SU-DHL-6 (cell line): ENCODE measurements around the gene PARP8.

ENCODE experiments used
- H2AFZ ChIP-seq: fragments of 200-600 bp; sonication (generic); 2 replicates; pipeline ENCODE4 v1.6.1; 2014; ENCODE audit warnings: low read depth, mild to moderate bottlenecking, moderate library complexity, mixed read lengths, antibody characterized with exemption, low read length; ENCODE audit not compliant: severe bottlenecking
- H3F3A ChIP-seq: fragments of 200-600 bp; shearing (Covaris generic); 2 replicates; pipeline ENCODE4 v1.6.0; 2016; ENCODE audit warnings: antibody characterized with exemption, mild to moderate bottlenecking; ENCODE audit not compliant: insufficient read depth
- H3K27ac ChIP-seq: fragments of 200-600 bp; sonication (generic); 2 replicates; pipeline ENCODE4 v1.5.1; 2016; ENCODE audit warnings: low read depth, mild to moderate bottlenecking, low read length, moderate library complexity, mixed read lengths
- H3K27me3 ChIP-seq: fragments of 200-600 bp; sonication (generic), shearing (Covaris generic); 2 replicates; pipeline ENCODE4 v1.6.0; 2014; ENCODE audit warnings: mild to moderate bottlenecking, low read length
- H3K36me3 ChIP-seq: fragments of 200-600 bp; sonication (generic); 2 replicates; pipeline ENCODE4 v1.6.1; 2014; ENCODE audit warnings: mild to moderate bottlenecking, low read length, mixed read lengths
- H3K4me2 ChIP-seq: fragments of 300-600, 200-600 bp; shearing (Covaris generic), sonication (generic); 2 replicates; pipeline ENCODE4 v1.6.0; 2014; ENCODE audit warnings: low read length, low read depth, mild to moderate bottlenecking; ENCODE audit not compliant: poor library complexity, severe bottlenecking
- H3K4me3 ChIP-seq: fragments of 200-600 bp; sonication (generic); 2 replicates; pipeline ENCODE4 v1.5.1; 2014; ENCODE audit warnings: antibody characterized with exemption, low read length, mild to moderate bottlenecking, mixed read lengths; ENCODE audit not compliant: insufficient read depth, poor library complexity, severe bottlenecking
- H3K79me2 ChIP-seq: fragments of 200-600 bp; sonication (generic); 2 replicates; pipeline ENCODE4 v1.6.1; 2014; ENCODE audit warnings: mild to moderate bottlenecking, low read length, moderate library complexity; ENCODE audit not compliant: insufficient read depth
- H3K9ac ChIP-seq: fragments of 200-600 bp; sonication (generic); 2 replicates; pipeline ENCODE4 v1.7.0; 2014; ENCODE audit warnings: mild to moderate bottlenecking, low read length
- H3K9me2 ChIP-seq: fragments of 200-600 bp; sonication (generic); replicated peaks from 2 replicates; pipeline ENCODE4 v1.6.1; 2014; ENCODE audit warnings: low read length; ENCODE audit not compliant: insufficient read depth
- H3K9me3 ChIP-seq: fragments of 200-600 bp; sonication (generic); 2 replicates; pipeline ENCODE4 v1.6.1; 2014; ENCODE audit warnings: low read length, mixed read lengths; ENCODE audit not compliant: insufficient read depth
- H4K20me1 ChIP-seq: fragments of 200-600 bp; sonication (generic); 2 replicates; pipeline ENCODE4 v1.6.1; 2014; ENCODE audit warnings: low read depth, mild to moderate bottlenecking, antibody characterized with exemption, low read length, moderate library complexity, mixed read lengths
- EZH2phosphoT487 ChIP-seq: fragments of 200-600 bp; sonication (generic), shearing (Covaris generic); conservative IDR thresholded peaks from 2 replicates; pipeline ENCODE4 v1.6.1; 2018; ENCODE audit warnings: mild to moderate bottlenecking, antibody characterized with exemption, low read length, moderate library complexity, mixed read lengths
- TF ChIP-seq, protein P1 (sequence below): fragments of 200-600 bp; sonication (generic); IDR thresholded peaks from one replicate; pipeline ENCODE4 v1.5.1; 2017; ENCODE audit warnings: antibody characterized with exemption, mild to moderate bottlenecking, low read length, moderate library complexity; ENCODE audit not compliant: insufficient read depth, poor library complexity, severe bottlenecking

The PARP8 gene

DNA sequence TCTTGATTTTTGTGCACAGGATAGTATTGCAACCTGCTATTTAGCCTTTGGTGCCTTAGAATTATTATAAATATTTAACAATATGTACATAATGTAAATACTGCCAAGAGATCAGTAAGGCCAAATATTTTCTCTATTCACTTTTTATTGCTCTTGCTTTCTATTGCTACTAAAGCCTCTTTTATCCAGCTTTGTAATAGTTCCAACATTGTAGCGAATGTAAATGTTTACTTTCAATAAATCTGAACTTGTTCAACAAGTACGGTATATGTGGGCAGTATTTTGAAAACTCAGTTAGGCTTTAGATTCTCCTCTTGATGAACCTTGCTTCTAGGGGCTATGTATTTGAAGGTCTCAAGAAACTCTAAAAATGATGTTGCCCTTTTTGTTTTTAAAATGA, 179.8 kb downstream of the PARP8 start:
- Histone ChIP-seq H3K4me3 (no peak overlapping the region), H3K36me3 (no peaks in the 10 kb centered on the region), H3K9me2 (no peaks in the 10 kb centered on the region), H2AFZ (no peak overlapping the region), H3K9me3 (no peaks in the 10 kb centered on the region), H3K9ac (no peak overlapping the region), H3F3A (no peaks in the 10 kb centered on the region), H3K4me2 (no peak overlapping the region), H3K79me2 (no peaks in the 10 kb centered on the region), H3K27ac (no peak overlapping the region), H4K20me1 (no peaks in the 10 kb centered on the region), H3K27me3 (no peaks in the 10 kb centered on the region)
- TF ChIP-seq, protein P1, sequence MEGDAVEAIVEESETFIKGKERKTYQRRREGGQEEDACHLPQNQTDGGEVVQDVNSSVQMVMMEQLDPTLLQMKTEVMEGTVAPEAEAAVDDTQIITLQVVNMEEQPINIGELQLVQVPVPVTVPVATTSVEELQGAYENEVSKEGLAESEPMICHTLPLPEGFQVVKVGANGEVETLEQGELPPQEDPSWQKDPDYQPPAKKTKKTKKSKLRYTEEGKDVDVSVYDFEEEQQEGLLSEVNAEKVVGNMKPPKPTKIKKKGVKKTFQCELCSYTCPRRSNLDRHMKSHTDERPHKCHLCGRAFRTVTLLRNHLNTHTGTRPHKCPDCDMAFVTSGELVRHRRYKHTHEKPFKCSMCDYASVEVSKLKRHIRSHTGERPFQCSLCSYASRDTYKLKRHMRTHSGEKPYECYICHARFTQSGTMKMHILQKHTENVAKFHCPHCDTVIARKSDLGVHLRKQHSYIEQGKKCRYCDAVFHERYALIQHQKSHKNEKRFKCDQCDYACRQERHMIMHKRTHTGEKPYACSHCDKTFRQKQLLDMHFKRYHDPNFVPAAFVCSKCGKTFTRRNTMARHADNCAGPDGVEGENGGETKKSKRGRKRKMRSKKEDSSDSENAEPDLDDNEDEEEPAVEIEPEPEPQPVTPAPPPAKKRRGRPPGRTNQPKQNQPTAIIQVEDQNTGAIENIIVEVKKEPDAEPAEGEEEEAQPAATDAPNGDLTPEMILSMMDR: no peak
- no peak for TF ChIP-seq EZH2phosphoT487

DNA sequence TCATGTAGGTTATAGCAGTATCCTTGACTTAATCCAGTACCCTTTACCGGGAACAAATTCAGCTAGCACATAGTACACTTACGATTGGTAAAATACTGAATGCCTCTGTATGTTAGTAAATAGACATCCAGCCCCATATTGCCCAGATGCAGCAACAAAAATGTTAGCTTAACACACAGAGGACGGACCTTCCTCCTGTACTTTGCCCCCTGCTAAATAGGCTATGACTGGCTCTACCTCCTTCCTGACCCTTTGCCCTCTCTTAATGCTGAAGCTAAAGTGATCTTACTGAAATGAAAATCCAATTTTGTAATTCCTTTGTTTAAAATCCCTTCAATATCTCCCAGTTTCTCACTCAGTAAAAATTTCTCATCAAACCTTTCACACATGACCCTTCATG, 183.1 kb downstream of the PARP8 start:
- Histone ChIP-seq H3K9me3 (no peaks in the 10 kb centered on the region), H3F3A (no peaks in the 10 kb centered on the region), H3K27ac (no peak overlapping the region), H2AFZ (no peak overlapping the region), H4K20me1 (no peaks in the 10 kb centered on the region), H3K27me3 (no peaks in the 10 kb centered on the region), H3K4me3 (no peak overlapping the region), H3K79me2 (no peaks in the 10 kb centered on the region), H3K36me3 (no peaks in the 10 kb centered on the region), H3K9me2 (no peaks in the 10 kb centered on the region), H3K4me2 (no peak overlapping the region), H3K9ac (no peak overlapping the region)
- no peak for TF ChIP-seq EZH2phosphoT487

DNA sequence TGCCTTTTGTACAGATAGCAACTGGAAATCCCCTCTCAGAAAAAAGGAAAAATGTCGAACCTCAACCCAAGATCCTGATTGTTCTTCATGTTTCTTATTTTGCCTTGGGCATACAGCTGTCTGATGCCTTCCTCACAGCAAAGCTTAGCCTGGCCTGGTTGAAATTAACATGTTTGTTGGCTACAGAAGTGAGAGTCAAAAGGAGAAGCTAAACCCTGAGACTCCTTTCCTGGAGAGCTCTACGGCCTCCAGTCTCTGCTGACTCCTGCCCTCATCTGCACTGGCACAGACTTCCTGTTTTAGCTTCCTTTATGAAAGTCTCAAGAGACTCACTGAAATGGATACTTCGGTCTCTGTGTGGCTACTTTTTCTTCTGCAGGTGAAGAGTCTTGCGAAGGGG, 186.7 kb downstream of the PARP8 start:
- Histone ChIP-seq H3F3A (no peaks in the 10 kb centered on the region), H3K9me2 (no peaks in the 10 kb centered on the region), H2AFZ (no peak overlapping the region), H3K9me3 (no peaks in the 10 kb centered on the region), H3K9ac (no peak overlapping the region), H3K36me3 (no peaks in the 10 kb centered on the region), H3K4me2 (peak overlapping the region; percentile 25), H3K79me2 (no peaks in the 10 kb centered on the region), H3K4me3 (peak overlapping the region; percentile 16), H3K27me3 (no peaks in the 10 kb centered on the region), H3K27ac (no peak overlapping the region), H4K20me1 (no peaks in the 10 kb centered on the region)
- TF ChIP-seq, protein P1: no peak
- TF ChIP-seq EZH2phosphoT487: no peak

DNA sequence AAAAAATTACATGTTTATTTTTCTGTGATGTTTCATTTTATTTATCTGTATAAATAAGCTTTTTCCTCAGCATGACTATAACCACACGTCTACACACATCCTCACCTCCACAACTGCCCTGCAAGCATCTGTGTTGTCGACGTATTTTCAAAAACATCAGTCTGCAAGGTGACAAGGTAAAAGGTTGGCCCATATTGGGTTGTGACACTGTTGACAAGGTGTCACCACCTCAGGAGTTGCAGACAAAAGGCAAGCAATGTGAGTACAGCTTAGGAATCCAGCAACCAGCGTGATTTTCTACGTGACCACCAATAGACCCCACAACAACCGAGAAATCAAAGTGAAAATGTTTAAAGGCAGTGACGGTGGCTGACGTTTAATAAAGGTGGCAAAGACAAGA, 187.6 kb downstream of the PARP8 start:
- no peak overlapping the region for H2AFZ ChIP-seq
- TF ChIP-seq, protein P1: no peak
- TF ChIP-seq EZH2phosphoT487: no peak
- no peaks in the 10 kb centered on the region for H3K9me3 ChIP-seq
- no peaks in the 10 kb centered on the region for H3K27me3 ChIP-seq
- H3K9ac ChIP-seq: no peak overlapping the region
- H3K4me2 ChIP-seq: no peak overlapping the region
- H3K36me3 ChIP-seq: no peaks in the 10 kb centered on the region
- H4K20me1 ChIP-seq: no peaks in the 10 kb centered on the region
- H3K27ac ChIP-seq: no peak overlapping the region
- H3K79me2 ChIP-seq: no peaks in the 10 kb centered on the region
- H3K9me2 ChIP-seq: no peaks in the 10 kb centered on the region
- no peaks in the 10 kb centered on the region for H3F3A ChIP-seq
- H3K4me3 ChIP-seq: no peak overlapping the region
